ENCODE results near the gene ABCA4.

DNA sequence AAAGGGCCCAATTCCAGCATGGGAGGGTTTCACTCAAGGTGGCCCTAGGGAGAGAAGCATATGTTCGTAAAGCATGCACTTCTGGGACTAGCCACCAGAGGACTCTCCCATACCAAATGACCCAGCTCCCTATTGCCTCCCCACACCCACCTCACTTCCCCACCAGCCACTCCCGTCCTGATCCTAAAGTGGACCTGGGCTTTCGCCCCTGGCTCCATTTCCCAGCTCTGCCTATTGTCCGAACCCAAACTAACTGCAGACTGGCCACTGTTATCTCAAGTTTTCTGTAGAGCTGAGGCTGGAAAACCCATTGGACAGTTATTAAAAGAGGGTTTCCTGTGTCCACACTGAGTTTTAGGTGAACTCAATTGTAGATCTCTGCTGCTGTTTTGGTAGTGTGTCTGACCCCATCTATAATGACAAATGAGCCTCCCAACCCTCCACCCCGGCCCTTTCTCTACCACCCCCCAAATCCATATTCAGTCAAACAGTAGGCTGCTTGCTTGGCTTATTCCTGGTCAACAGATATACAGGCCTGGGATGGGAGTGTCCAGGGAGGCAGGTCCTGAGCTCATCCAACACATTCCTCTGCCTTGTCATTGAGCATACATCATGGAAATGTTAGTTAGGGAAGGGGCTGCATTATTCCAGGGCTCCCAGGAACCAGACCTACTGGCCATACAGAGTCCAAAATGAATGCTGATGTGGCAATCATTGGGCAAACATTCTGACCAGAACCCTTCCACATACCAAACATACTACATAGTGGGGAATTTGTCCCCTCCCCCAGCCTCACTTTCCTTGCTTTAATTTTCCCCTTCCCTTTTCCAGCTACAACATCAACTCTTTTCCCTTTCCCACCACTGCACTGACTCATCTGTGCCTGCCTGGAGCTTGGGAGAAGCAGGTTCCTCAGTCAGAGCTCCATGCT is 59.2 kb downstream of the ABCA4 start:
- no peak for TF ChIP-seq POLR2AphosphoS5 (IDR thresholded peaks at IDR 0.05)
- TF ChIP-seq, protein P1, sequence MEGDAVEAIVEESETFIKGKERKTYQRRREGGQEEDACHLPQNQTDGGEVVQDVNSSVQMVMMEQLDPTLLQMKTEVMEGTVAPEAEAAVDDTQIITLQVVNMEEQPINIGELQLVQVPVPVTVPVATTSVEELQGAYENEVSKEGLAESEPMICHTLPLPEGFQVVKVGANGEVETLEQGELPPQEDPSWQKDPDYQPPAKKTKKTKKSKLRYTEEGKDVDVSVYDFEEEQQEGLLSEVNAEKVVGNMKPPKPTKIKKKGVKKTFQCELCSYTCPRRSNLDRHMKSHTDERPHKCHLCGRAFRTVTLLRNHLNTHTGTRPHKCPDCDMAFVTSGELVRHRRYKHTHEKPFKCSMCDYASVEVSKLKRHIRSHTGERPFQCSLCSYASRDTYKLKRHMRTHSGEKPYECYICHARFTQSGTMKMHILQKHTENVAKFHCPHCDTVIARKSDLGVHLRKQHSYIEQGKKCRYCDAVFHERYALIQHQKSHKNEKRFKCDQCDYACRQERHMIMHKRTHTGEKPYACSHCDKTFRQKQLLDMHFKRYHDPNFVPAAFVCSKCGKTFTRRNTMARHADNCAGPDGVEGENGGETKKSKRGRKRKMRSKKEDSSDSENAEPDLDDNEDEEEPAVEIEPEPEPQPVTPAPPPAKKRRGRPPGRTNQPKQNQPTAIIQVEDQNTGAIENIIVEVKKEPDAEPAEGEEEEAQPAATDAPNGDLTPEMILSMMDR (IDR thresholded peaks at IDR 0.05), result peak; percentile 90 to 95 (median 94)
- TF ChIP-seq POLR2A (IDR thresholded peaks at IDR 0.05; ENCODE audit: low read depth), result no peak

All from esophagus muscularis mucosa (tissue), 3 donors.